HG02642 (cell line): ENCODE measurements around the gene MTRF1.
"Not testable (repeated sequence)": the region's sequence is repeated elsewhere in the genome, so short reads cannot be mapped to it uniquely, and the experiment has no call there.

Experiments used
- ATAC-seq: cut with Tn5 transposase; IDR thresholded peaks from one replicate; pipeline ENCODE4 v1.9.1; 2021; ENCODE audit warnings: mild to moderate bottlenecking; ENCODE audit not compliant: unreplicated experiment, poor library complexity

Gene MTRF1

DNA sequence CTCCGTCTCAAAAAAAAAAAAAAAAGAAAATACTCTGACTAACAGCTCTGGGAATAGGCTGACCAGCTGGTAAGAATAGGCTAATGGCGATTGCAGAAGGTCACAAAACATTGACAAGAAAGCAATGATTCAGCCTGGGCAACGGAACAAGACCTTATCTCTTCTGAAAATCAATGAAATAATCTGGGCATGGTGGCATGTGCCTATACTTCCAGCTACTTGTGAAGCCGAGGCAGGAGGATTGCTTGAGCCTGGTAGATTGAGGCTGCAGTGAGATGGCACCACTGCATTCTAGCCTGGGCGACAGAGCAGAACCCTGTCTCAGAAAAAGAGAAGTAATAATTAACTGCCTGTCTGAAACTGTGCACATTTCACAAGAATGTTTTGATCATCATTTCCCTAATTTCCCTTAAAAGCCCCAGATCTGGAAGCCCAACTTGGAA is 18.8 kb upstream of the MTRF1 start:
- ATAC-seq: no peak

DNA sequence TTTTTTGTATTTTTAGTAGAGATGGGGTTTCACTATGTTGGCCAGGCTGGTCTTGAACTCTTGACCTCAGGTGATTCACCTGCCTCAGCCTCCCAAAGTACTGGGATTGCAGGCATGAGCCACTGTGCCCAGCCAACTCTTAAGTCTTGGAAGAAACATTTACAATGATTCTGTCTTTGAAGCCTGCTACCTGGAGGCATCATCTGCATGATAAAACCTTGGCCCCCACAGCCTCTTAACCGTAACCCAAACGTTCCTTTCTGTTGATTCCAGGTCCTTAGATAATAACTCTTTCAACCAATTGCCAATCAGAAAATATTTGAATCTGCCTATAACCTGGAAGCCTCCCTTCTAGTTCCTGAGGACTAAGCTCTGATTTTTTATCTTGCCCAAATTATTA is 15.8 kb upstream of the MTRF1 start:
- not testable (repeated sequence) for ATAC-seq

DNA sequence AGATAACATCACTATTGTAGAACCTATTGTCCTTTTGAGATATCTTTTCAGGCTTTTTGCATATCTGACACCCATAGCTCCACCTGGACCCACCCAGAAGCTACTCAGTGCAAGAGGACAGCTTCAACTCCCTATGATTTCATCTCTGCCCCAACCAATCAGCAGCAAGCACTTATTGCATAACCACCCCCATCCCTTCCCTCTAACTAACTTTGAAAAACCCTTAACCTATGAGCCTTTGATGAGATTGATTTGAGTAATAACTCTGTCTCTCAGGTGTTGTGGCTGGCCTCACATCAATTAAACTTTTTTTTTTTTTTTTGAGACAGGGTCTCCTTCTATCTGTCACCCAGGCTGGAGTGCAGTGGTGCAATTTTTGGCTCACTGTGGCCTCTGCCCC is 13.4 kb upstream of the MTRF1 start:
- ATAC-seq: no peak

DNA sequence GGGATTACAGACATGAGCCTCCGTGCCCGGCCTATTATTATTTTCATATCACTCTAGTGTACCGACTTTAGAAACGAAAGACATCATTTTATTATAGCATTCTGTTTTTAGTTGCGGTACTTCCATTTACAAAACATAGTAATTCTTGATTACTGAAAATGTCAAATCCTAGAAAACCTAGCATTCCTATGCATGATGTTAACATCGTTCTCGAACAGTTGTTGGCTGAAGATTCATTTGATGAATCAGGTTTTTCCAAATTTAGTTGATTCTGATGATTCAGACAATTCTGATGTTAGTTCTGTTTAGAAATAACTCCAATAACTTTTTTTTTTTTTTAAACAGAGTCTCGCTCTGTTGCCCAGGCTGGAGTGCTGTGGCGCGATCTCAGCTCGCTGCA is 11.5 kb upstream of the MTRF1 start:
- no peak for ATAC-seq

DNA sequence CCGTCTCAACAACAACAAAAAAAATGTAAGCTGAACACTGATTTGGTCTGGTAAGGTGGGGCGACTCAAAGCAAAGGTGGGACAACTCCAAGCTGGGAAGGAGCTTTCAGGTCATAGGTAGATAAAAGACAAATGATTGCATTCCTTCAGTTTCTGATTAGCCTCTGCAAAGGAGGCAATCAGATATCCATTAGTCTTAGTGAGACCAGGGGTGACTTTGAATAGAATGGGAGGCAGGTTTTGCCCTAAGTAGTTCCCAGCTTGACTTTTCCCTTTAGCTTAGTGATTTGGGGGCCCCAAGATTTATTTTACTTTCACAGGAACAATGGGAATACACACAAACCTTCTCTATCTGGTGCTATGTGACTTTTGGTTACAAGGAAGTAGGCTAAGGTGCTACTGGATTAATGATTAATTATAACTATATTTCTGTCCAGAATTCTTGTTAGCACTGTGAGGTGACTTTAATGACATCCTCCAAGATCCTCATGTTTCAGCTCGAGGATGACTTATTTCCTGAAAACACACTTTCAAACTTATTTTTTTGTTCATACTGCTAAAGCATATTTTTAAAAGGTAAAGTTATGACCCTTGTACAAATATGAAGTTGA is 10.6 kb upstream of the MTRF1 start:
- no peak for ATAC-seq

DNA sequence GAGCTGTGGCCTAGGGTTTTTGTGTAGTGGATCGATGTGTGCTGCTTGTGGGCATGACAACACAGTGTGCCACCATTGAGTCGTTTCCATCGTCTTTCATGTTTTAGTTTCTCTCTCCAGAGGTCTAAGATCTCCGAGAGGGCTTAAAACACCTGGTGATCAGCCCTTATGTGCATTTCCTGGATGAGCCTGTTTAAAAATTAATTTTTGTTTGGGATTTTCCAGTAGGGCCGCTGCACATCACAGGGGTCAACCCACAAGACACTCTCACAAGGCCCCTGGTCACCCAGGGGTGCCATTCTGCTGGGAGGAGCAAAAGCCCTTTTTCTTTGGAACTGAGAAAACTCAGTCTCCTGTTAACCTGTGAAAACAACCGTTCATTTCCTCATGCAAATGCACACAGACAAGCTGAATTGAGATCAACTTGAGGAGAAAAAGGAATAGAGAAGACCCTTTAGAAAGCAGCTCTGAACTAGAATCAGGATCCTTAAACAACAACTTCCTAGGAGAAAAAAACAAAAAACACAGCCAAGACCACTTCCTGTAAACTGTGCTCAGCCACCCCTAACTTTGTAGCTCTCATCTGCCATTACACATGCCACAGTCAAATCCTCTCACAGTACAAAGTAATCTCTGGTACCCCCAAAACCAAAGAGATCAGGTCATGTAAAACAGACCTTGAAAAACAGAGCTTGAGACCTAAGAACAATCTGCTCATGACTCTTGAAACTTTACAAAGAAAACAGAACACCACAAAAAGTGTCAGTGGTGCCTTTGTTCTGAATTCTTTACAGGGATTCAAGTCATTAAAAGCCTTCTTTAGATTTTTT is 8.3 kb upstream of the MTRF1 start:
- no peak for ATAC-seq

DNA sequence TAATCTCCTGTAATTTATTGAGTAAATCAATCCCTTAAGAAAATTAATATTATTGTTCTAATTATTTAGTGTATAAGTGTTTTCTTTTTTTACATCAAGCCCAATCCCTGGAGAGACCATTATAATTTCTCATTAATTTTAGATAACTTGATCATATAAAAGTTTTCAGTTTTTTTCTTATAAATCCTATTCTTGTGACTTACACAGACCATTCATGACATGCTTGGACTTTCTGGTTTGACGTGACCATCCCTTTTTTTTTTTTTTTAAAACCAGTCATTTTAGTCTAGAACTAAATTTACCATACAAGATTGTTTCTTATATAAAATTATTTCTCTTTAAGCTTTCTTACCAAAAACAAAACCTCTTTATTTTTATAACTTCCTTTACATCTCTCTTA is 5.4 kb upstream of the MTRF1 start:
- ATAC-seq: no peak

DNA sequence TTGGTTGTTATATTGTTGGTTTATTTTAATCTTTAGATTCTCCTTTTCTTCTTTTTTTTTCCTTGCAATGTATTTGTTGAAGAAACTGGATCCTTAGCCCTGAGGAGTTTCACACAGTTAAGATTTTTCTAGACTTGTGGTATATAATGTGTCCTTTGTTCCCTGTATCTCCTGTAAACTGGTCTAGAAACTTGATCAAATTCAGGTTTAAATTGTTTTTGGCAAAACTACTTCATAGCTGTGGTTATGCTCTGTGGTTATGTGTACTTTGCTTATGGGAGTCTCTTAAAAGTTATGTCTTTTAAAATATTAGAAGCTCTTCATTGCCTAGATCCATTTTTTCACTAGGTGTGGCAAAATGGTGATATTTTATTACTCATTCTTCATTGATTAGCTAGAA is 3.7 kb upstream of the MTRF1 start:
- no peak for ATAC-seq

DNA sequence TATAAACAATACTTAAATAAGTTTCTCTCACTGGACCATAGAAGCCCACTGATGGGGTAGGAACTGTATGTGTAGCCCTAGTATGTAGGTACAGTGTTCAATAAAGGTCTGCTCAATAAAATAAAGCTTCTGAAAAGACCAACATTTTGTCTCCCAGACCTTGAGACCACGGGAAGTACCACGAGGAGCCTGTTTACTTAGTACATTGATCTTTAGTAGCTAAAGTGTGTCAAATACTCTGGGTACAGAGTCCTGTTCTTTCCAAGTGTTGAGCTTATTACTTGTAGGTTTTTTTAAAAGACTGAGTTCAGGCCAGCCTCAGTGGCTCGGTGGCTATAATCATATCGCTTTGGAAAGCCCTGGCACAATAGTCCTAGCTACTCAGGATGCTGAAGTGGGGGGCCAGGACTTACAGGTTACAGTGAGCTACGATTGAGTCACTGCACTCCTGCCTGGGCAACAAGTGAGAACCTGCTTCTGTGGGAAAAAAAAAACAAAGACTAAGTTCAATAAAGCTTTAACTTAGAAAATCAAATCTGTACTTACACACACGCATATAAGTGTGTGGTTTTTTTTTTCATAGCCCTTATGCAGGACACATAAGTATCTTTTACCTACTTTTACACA is 3.4 kb downstream of the MTRF1 start:
- no peak for ATAC-seq

DNA sequence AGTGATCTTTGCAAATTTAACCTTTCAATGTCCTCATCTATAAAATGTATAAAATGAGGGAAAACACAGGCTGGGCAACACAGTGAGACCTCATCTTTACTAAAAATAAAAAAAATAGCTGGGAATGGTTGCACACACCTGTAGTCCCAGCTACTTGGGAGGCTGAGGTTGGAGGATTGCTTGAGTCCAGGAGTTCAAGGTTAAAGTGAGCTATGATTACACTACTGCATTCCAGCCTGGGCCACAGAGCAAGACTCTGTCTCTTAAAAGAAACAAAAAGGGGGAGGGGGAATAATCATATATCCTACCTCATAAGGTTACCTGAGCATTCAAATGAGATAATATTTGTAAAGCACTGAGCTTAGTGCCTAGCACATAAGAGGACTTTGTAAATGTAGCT is 5.8 kb downstream of the MTRF1 start:
- ATAC-seq: no peak

DNA sequence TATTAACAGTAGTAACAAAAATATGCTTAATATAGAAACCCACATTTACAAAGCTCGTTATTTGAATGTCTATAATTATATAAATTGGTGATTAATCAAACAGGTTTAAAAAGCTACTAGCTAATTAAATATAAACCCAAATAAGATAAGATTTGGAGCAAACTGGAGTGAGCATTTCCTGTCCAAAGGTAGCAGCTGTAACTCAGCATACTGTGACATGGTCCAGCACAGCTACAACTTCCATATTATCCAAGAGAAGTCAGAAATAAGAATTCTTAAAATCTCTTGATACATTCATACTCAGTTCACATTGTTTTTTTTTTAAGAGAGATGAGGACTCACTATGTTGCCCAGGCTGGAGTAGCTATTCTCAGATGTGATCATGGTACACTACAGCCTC is 8.5 kb downstream of the MTRF1 start:
- no peak for ATAC-seq

DNA sequence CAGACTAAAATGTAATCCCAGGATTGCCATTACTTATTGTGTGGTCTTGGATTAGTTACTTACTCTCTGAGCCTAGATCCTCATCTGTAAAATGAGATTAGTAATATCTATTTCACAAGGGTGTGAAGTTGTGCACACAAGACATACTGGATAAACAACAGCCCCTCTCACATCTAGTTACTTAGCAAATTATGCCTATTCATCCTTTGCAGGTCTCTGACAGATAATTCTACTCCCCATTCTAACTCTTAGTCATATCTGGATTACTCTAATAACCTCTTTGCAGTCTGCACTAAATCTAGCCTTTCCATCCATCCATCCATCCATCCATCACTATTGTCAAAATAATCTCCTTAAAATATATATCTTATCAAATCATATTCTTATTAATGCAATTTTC is 12.4 kb downstream of the MTRF1 start:
- no peak for ATAC-seq

DNA sequence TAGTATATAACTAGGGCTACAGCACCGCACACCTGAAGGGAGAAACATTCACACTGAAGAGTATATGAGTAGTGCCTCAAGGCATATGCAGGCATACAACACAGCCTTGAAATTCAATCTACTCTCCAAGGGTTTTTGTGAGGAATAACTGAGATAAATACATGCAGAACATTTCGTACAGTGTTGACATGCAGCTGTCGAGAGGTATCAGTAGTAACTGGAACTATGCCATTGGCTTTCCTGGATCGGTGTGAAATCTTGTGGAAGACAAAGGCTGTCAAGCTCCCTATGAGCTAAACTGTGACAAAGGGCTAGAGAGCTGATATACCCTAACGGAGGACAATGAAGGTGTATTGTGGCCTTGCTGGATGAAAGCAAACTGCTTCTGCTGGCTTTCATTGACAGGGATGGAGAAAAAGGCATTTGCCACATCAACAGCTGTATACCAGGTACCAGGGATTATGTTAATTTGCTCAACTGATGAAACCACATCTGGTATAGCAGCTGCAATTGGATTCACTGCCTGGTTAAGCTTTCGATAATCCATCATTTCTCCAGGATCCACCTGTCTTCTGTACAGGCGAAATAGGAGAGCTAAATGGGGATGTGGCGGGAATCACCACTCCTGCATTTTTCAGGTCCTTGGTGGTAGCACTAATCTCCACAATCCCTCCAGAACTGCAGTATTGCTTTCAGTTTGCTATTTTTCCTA is 16.3 kb downstream of the MTRF1 start:
- ATAC-seq: no peak

DNA sequence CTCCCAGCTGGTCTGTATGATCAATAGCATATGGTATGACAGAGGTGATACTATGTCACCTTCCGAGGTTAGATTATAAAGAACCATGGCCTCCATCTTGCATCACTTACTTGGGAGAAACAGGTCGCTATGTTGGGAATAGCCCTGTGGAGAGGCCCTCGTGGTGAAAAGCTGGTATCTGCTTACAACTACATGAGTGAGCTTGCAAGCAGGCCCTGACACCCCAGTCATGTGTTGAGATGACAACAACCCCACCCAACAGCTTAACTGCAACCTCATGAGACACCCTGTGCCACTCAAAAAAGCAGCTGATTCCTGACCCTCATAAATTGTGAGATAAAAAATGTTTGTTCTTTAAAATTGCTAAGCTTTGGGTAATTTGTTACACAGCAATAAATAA is 18.8 kb downstream of the MTRF1 start:
- ATAC-seq: no peak

DNA sequence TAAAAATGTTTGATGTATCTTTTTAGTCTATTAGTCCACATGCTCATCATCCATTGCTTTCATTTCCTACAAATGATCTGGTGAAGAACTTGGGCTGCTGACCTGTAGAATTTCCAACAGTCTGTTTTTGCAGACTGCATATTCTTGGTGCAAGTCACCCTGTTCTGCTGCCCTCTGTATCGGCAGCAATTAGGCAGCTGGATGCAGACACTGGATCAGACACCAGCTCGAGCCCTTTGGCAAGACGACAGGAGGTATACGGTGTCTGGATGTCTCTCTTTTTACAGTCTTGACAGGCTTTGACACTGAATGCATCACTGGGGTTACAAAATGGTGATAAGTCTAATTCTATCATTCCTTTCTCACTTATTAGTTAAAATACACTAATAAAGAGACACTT is 21.8 kb downstream of the MTRF1 start:
- no peak for ATAC-seq

DNA sequence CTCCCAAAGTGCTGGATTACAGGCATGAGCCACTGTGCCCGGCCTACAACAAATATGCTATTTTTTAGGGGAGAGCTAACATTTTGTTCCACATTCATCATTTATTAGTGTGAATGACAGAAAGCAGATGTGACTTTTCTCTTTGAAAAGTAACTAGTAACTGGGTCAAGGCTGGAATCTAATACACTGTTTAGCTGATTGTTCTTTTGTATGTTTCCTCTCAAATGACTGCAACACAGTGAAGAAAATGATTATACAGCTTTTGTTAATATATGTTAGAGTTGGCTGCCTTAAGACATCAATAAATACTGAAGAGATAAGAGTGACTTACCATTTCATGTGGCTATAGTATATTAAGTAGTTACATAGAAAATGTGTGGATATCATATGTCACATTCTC is 27.0 kb downstream of the MTRF1 start:
- no peak for ATAC-seq

DNA sequence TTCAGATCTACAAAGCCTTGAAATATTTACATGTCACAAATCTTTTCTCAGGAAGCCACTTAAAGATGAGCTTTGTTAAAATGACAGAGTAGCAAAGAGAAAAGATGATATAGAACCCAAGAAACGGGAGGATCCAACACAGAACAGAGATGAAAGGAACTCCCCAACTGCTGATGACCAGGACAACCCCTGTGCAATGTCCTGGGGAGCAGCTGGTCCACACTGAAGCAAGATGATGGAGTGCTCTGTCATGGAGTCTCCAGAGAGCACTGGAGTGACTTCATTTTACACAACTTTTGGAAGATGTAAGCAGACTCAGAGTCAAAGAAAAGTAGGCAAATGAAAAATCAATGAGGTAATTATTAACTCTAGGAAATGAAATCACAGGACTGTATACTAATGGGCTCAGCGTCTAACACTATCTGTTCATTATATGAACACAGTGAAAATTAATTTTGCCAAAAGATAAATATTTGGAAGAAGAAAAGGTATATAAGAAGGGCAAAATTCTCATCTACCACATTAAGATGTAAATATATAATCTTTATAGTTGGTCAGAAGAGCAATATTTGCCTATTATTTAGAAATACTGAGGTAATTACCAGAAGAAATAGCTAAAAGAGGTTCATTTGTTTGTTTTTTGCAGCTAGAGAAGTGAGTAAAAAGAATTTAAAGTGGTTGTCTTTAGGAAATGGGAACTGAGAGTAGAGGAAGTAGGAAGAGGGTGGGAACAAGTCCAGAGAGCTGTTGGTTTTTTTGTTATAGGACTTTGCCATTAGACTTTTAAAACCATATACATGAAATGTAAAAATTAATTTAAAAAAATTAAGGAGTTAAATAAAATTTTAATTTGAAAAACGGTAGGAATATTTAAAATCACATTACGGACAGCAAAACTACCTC is 30.5 kb downstream of the MTRF1 start:
- no peak for ATAC-seq

DNA sequence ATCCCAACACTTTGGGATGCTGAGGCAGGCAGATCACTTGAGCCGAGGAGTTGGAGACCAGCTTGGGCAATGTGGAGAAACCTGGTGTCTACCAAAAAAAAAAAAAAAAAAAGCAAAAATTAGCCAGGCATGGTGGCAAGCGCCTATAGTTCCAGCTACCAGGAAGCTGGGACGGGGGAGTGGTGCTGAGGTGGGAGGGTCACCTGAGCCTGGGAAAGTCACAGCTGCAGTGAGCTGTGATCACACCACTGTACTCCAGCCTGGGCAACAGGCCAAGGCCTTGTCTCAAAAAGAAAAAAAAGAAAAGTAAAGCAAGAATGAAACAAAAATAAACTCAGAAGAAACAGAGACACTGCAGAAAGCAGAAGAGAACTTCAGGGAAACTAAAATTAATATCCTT is 31.6 kb downstream of the MTRF1 start:
- no peak for ATAC-seq

DNA sequence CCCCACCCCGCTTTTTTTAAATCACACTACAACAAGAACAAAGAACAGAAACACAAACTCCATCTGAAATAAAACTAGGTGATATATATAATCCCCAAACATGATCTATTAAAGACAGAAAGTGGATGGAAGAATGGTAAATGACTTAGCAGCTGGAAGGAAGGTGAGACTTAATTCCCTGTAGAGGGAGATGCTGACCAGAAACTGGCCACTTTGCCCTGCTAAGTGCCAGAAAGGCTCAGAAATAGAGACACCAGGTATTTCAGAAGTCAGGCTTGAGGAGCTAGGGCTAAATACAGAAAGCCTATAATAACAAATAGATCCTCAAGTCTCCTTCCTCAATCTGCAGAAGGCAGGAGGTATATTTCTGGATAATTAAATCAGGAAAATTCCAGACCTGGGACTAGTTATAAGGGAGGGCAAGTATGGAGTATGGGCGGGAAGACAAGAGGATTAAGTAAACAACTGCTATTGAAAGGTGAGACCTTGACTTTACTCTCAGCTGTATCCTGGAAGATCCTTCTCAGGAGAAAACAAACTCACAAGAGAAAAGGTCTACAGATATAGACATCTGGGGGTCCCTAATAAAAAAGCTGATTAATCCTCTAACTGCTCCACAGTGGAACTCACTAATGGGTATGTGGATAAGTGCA is 32.2 kb downstream of the MTRF1 start:
- ATAC-seq: no peak

DNA sequence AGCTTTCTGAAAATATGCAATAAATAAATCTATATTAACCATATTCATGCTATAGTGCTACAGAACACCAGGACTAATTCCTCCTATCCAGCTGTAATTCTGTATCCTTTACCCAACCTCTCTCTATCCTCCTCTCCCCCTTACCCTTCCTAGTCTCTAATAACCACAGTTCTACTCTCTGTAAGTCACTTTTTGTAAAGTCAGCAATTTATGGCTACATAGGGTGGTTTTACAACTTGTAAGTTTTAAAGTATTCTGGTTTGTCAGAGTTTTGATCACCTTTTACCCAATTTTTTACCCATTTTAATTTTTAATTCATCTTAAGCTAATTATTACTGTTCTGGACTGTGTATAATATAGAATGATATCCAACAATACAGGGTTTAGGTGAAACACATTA is 34.0 kb downstream of the MTRF1 start:
- no peak for ATAC-seq
